A549 (cell line): ENCODE data around the gene ABCC2. TPM values are rescaled to one million over a fixed set of nuclear protein-coding genes. Genes with fewer than 3 reads are reported as not detected.
A peak's percentile ranks its signal among the peaks of the same experiment; 100 is the strongest.

ENCODE experiments used
- ATAC-seq, 2 experiments: fragments of 200-7000 bp in 1 of 2; fragments of >200 bp in 1 of 2; cut with Nextera tagmentation in 1 of 2; cut with Tn5 transposase in 1 of 2; 3 replicates each; pipeline versions ENCODE4 v1.8.0 to v1.9.1; 2018 to 2020; ENCODE audit warnings: mild to moderate bottlenecking in 1 of 2, moderate library complexity in 1 of 2
- CTCF ChIA-PET: fragments of 300-600 bp; sonication (Branson Sonifier 250); formaldehyde crosslinking; extraction: SDS; loops from one replicate; lab custom pipeline; 2021; ENCODE audit warnings: antibody characterized with exemption, inconsistent platforms; lab: Yijun Ruan, JAX
- POLR2A ChIA-PET: fragments of 350-600 bp; formaldehyde crosslinking; extraction: SDS; loops from one replicate; lab custom pipeline; 2021; ENCODE audit warnings: antibody characterized with exemption, inconsistent platforms; lab: Yijun Ruan, JAX
- DNase-seq, 2 experiments: peaks; one replicate each; pipeline versions ENCODE4 v3.0.0 to v3.0.0-alpha.2; 2011 to 2016; ENCODE audit warnings: low read depth in 1 of 2, low spot score in 1 of 2
- FAIRE-seq: peaks from 2 replicates; lab custom pipeline; 2011; peaks lifted over from hg19 to GRCh38; lab: Jason Lieb, UNC
- H3K27ac ChIP-seq, 2 experiments: fragments of >200 bp; sonication (Bioruptor Twin); formaldehyde crosslinking; 3 replicates each; pipeline ENCODE4 v1.5.1; 2016 to 2017
- H3K4me1 ChIP-seq: fragments of >200 bp; sonication (Bioruptor Twin); formaldehyde crosslinking; 3 replicates; pipeline ENCODE4 v1.6.1; 2016
- H3K4me2 ChIP-seq: fragments of >200 bp; sonication (Bioruptor Twin); formaldehyde crosslinking; 3 replicates; pipeline ENCODE4 v1.6.1; 2016
- H3K4me3 ChIP-seq: fragments of >200 bp; sonication (Bioruptor Twin); formaldehyde crosslinking; 3 replicates; pipeline ENCODE4 v1.5.1; 2016
- H3K9me3 ChIP-seq: fragments of >200 bp; sonication (Bioruptor Twin); formaldehyde crosslinking; 3 replicates; pipeline ENCODE4 v1.6.1; 2016
- ATOH8 ChIP-seq: fragments of 250-450 bp; sonication (Bioruptor Pico); IDR thresholded peaks from 2 replicates; pipeline ENCODE4 v1.5.0; 2020; ENCODE audit warnings: low read depth, mild to moderate bottlenecking, moderate library complexity
- BHLHE40 ChIP-seq: IDR thresholded peaks from 2 replicates; pipeline ENCODE4 v1.6.1; 2012; ENCODE audit warnings: low read depth, low read length, inconsistent platforms
- CBX2 ChIP-seq: fragments of 200-600 bp; sonication (generic); IDR thresholded peaks from 2 replicates; pipeline ENCODE4 v1.6.1; 2016; ENCODE audit warnings: low read depth, mild to moderate bottlenecking, borderline replicate concordance
- CTCF ChIP-seq: fragments of >200 bp; sonication (Bioruptor Twin); formaldehyde crosslinking; IDR thresholded peaks from 3 replicates; pipeline ENCODE4 v1.5.1; 2016
- ELK1 ChIP-seq: fragments of 150-350 bp; IDR thresholded peaks from 2 replicates; pipeline ENCODE4 v1.6.1; 2014; ENCODE audit warnings: low read depth, mild to moderate bottlenecking, low read length
- ESRRA ChIP-seq: fragments of 150-350 bp; IDR thresholded peaks from 2 replicates; pipeline ENCODE4 v1.6.1; 2014; ENCODE audit warnings: mild to moderate bottlenecking, low read length, borderline replicate concordance
- FOSL2 ChIP-seq, 2 experiments: fragments of 450-650 bp in 1 of 2; fragments of >200 bp in 1 of 2; sonication (Bioruptor Twin) in 1 of 2; formaldehyde crosslinking; IDR thresholded peaks; 2 replicates each; pipeline versions ENCODE4 v1.5.0 to v1.6.1; 2016 to 2020; ENCODE audit warnings: mild to moderate bottlenecking in 1 of 2, moderate library complexity in 1 of 2
- FOXS1 ChIP-seq: fragments of 250-450 bp; sonication (Bioruptor Pico); IDR thresholded peaks from 2 replicates; pipeline ENCODE4 v1.5.0; 2020; ENCODE audit warnings: mild to moderate bottlenecking, moderate library complexity
- HDAC2 ChIP-seq: fragments of 200-600 bp; sonication (generic); IDR thresholded peaks from 2 replicates; pipeline ENCODE4 v1.6.1; 2016
- HES2 ChIP-seq: fragments of >200 bp; sonication (Bioruptor Twin); formaldehyde crosslinking; IDR thresholded peaks from 2 replicates; pipeline ENCODE4 v1.6.1; 2016
- HEYL ChIP-seq: fragments of 250-450 bp; sonication (Bioruptor Pico); IDR thresholded peaks from 2 replicates; pipeline ENCODE4 v1.8.0; 2021; ENCODE audit warnings: mild to moderate bottlenecking, moderate library complexity
- HMGXB4 ChIP-seq: fragments of 250-450 bp; sonication (Bioruptor Pico); IDR thresholded peaks from 2 replicates; pipeline ENCODE4 v1.5.0; 2021; ENCODE audit warnings: mild to moderate bottlenecking, moderate library complexity, borderline replicate concordance
- MAFK ChIP-seq: fragments of 450-650 bp; IDR thresholded peaks from 2 replicates; pipeline ENCODE4 v1.6.1; 2014; ENCODE audit not compliant: partially characterized antibody
- MAX ChIP-seq: IDR thresholded peaks from 2 replicates; pipeline ENCODE4 v1.6.1; 2012
- NPAS2 ChIP-seq: fragments of 250-450 bp; sonication (Bioruptor Pico); IDR thresholded peaks from 2 replicates; pipeline ENCODE4 v1.8.0; 2022; ENCODE audit warnings: mild to moderate bottlenecking, moderate library complexity, borderline replicate concordance
- NR3C1 ChIP-seq: fragments of >200 bp; sonication (Bioruptor Twin); formaldehyde crosslinking; IDR thresholded peaks from 3 replicates; pipeline ENCODE4 v1.6.1; 2017
- PBX3 ChIP-seq: IDR thresholded peaks from 2 replicates; pipeline ENCODE4 v1.6.1; 2012
- POLR2A ChIP-seq: IDR thresholded peaks from 2 replicates; pipeline ENCODE4 v1.6.1; 2012; ENCODE audit warnings: mild to moderate bottlenecking, low read length
- RAD21 ChIP-seq, 2 experiments: fragments of >200 bp in 1 of 2; sonication (Bioruptor Twin) in 1 of 2; formaldehyde crosslinking in 1 of 2; IDR thresholded peaks in 1 of 2; conservative IDR thresholded peaks in 1 of 2; 2 replicates in 1 of 2; 3 replicates in 1 of 2; pipeline ENCODE4 v1.6.1; 2012 to 2018; ENCODE audit warnings: inconsistent platforms in 1 of 2
- RFX5 ChIP-seq: fragments of 450-650 bp; IDR thresholded peaks from 2 replicates; pipeline ENCODE4 v1.7.1; 2014; ENCODE audit warnings: antibody characterized with exemption, mild to moderate bottlenecking, moderate library complexity
- SMC3 ChIP-seq: fragments of >200 bp; sonication (Bioruptor Twin); formaldehyde crosslinking; IDR thresholded peaks from 3 replicates; pipeline ENCODE4 v1.6.1; 2018; ENCODE audit warnings: inconsistent platforms
- SREBF2 ChIP-seq: fragments of 450-650 bp; IDR thresholded peaks from 2 replicates; pipeline ENCODE4 v1.6.1; 2014; ENCODE audit warnings: mild to moderate bottlenecking, moderate library complexity
- ZFP36 ChIP-seq: fragments of 450-650 bp; IDR thresholded peaks from 2 replicates; pipeline ENCODE4 v1.6.1; 2014; ENCODE audit warnings: borderline replicate concordance; ENCODE audit not compliant: partially characterized antibody
- WGBS: methylation state at CpG from one replicate; pipeline ENCODE4 v1.1.6; 2017; ENCODE audit errors: missing lambda C conversion rate; 5-methylcytosine and 5-hydroxymethylcytosine counted together
- polyA plus RNA-seq, 4 experiments: library from polyadenylated mRNA; depleted of rRNA in 3 of 4; stranded (reverse); fragments of >200 nt; fragmentation: RNase III in 1 of 4; extraction: RNeasy Plus Mini Kit Qiagen cat#74134 plus additional on column Dnase treatment in 1 of 4; gene quantifications; 2 replicates in 3 of 4; 3 replicates in 1 of 4; pipeline ENCODE4 v1.2.3, GENCODE V29; 2011 to 2017

The ABCC2 gene
- polyA plus RNA-seq, 2 of the 4 experiments (the other 2 are of a cell fraction), result 192 to 369 TPM

GRCh38 chr10:99750641-99751040 is 31.8 kb upstream of the ABCC2 start:
- peaks cover 19% of the 10 kb centered on the region for H3K4me1 ChIP-seq
- CTCF ChIA-PET, result no interaction called here
- no peak overlapping the region for H3K4me2 ChIP-seq
- ATAC-seq (no peak), DNase-seq (no peak), FAIRE-seq (peak; percentile 72)
- H3K27ac ChIP-seq, result no peak overlapping the region
- no peak overlapping the region for H3K4me3 ChIP-seq
- POLR2A ChIA-PET, result no interaction called here
- no peak for TF ChIP-seq NPAS2
- no peak for TF ChIP-seq NR3C1
- no peak for TF ChIP-seq SREBF2
- no peak for TF ChIP-seq BHLHE40
- no peak for TF ChIP-seq RFX5
- TF ChIP-seq HES2, result no peak
- no peak for TF ChIP-seq HMGXB4 (CRISPR knock-in tag)
- TF ChIP-seq FOXS1, result no peak
- no peak for TF ChIP-seq HDAC2
- TF ChIP-seq HEYL (CRISPR knock-in tag), result no peak
- TF ChIP-seq PBX3, result no peak
- TF ChIP-seq ELK1, result no peak
- no peak for TF ChIP-seq CTCF
- no peak for TF ChIP-seq POLR2A
- TF ChIP-seq MAFK, result no peak
- no peak for TF ChIP-seq RAD21 (conservative IDR thresholded peaks at IDR 0.05 in 1 of 2, IDR thresholded peaks at IDR 0.05 in 1 of 2)
- TF ChIP-seq ATOH8 (CRISPR knock-in tag), result no peak
- no peak for TF ChIP-seq SMC3
- no peak for TF ChIP-seq CBX2
- TF ChIP-seq ZFP36, result no peak
- no peaks in the 10 kb centered on the region for H3K9me3 ChIP-seq

GRCh38 chr10:99754670-99755069 is 27.8 kb upstream of the ABCC2 start:
- Histone ChIP-seq H3K4me2 (no peak overlapping the region), H3K4me3 (no peak overlapping the region), H3K4me1 (peaks cover 15% of the 10 kb centered on the region), H3K27ac (no peak overlapping the region), H3K9me3 (no peaks in the 10 kb centered on the region)
- ChIA-PET CTCF (no interaction called here), POLR2A (interaction anchor here (0.7 kb wide), 1 partner anchor 100 kb away, joined by 3 read pairs; no protein-coding TSS in a partner anchor)
- WGBS, result 35% methylated on average over 1 of the region's 1 CpG
- ATAC-seq (no peak; a peak in 1 of 6 replicates), DNase-seq (no peak), FAIRE-seq (no peak)
- TF ChIP-seq HES2, result no peak
- no peak for TF ChIP-seq ESRRA
- TF ChIP-seq CTCF, result no peak
- no peak for TF ChIP-seq CBX2
- no peak for TF ChIP-seq HMGXB4 (CRISPR knock-in tag)
- TF ChIP-seq HDAC2, result no peak
- TF ChIP-seq FOSL2 (IDR thresholded peaks at IDR 0.05), result no peak
- no peak for TF ChIP-seq FOSL2 (CRISPR knock-in tag; IDR thresholded peaks at IDR 0.05)
- no peak for TF ChIP-seq MAX
